ENCODE results near the gene UBAC1.
A peak's percentile ranks its signal among the peaks of the same experiment; 100 is the strongest.

UBAC1 gene

DNA sequence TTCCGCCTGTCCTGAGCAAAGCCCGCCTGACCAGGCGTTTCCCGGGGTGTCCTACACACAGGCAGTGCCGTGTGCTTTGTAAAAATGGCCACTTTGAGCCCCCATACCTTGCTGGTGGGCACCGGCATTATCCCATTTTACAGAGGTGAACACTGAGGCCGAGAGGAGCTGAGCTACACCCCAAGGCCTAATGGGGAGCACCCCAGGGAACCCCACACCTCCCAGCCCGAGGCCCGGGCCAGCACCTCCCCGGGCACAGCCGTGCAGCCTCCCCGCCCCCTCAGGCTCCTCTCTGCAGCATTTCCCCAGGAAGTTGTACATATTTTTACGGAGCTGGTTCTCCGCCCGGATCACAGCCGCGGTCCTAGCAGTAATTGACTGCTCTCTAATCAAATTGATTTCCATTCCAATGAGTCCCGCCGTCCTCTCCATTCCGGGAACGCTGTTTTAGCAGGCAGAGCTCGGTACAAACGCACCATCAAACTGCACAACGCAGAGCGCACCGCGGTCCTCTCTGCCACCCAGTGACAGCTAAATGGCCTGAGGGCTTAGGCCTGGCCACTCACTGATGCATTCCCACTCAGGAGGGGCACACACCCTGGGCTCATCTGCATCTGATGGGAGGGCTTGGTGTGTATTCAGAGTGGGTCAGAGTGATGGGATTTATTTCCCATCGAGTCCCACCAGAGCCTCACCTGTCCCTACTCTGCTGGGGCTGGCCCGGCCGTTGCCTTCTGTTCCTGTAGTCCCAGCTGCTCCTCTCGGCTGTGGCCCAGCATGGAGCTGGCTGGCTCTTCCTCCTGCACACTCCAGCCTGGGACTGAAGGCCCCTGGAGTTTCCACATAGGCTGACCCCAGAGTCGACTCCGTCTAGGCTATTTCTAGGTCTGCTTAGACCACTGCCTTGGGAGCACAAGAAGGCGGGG, 36.2 kb upstream of the UBAC1 start:
- TF ChIP-seq CTCF (IDR thresholded peaks at IDR 0.05; ENCODE audit: insufficient read depth, low read length) (no peak), REST (IDR thresholded peaks at IDR 0.05; ENCODE audit: insufficient replicate concordance, low read depth) (no peak), GABPA (IDR thresholded peaks at IDR 0.05; ENCODE audit: low read depth) (no peak), POLR2AphosphoS5 (IDR thresholded peaks at IDR 0.05; ENCODE audit: low read depth) (no peak), SPI1 (IDR thresholded peaks at IDR 0.05; ENCODE audit: borderline replicate concordance, low read depth) (no peak)
- no peak for DNase-seq (ENCODE audit: low read depth in 1 of 2, low spot score in 1 of 2)
- H3K27ac ChIP-seq (replicated peaks), result no peak overlapping the region

GRCh38 chr9:135995816-135996215, 34.6 kb upstream of the UBAC1 start:
- TF ChIP-seq SPI1 (IDR thresholded peaks at IDR 0.05; ENCODE audit: borderline replicate concordance, low read depth) (no peak), CTCF (IDR thresholded peaks at IDR 0.05; ENCODE audit: insufficient read depth, low read length) (no peak), REST (IDR thresholded peaks at IDR 0.05; ENCODE audit: insufficient replicate concordance, low read depth) (no peak), GABPA (IDR thresholded peaks at IDR 0.05; ENCODE audit: low read depth) (no peak), POLR2AphosphoS5 (IDR thresholded peaks at IDR 0.05; ENCODE audit: low read depth) (no peak)
- Histone ChIP-seq H3K27me3 (ENCODE audit: insufficient read depth, poor library complexity, severe bottlenecking) (no peaks in the 10 kb centered on the region), H3K4me3 (replicated peaks; ENCODE audit: insufficient read depth, low read length) (no peak overlapping the region), H3K27ac (replicated peaks) (no peak overlapping the region)
- no peak for DNase-seq (ENCODE audit: low read depth in 1 of 2, low spot score in 1 of 2)

More for the DNA sequence above, 36.2 kb upstream of the UBAC1 start:
- H3K4me3 ChIP-seq (replicated peaks; ENCODE audit: insufficient read depth, low read length), result no peak overlapping the region
- H3K27me3 ChIP-seq (ENCODE audit: insufficient read depth, poor library complexity, severe bottlenecking), result no peaks in the 10 kb centered on the region

DNA sequence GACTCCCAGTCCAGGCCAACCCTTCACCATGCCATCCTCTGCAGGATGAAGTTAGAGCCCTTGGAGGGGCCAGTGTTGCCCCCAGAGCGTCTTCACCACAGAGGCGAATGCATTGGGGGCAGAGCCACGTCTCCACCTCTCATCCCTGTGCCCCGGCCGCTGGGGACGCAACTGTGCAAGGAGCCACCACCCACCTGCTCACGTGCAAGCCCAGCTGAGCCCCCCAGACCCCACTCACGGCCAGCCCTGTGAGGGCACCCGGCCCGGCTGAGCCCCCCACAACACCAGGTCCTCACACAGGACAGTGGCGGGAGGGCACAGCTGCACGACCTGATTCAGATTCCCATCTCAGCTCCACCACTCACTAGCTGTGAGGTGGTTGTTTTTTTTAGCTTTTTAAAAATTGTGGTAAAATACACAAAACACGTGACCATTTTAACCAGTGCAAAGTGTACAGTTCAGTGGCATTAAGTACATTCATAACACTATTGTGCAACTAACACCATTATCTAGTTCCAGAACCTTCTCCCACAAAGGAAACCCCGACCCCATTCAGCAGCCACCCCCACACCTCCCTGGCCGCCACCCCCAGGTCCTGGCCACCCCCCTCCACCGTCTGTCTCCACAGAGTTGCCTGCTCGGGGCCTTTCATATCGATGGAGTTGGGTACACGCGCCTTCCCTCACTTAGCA, 33.5 kb upstream of the UBAC1 start:
- Histone ChIP-seq H3K4me3 (replicated peaks; ENCODE audit: insufficient read depth, low read length) (no peak overlapping the region), H3K27ac (replicated peaks) (no peak overlapping the region), H3K27me3 (ENCODE audit: insufficient read depth, poor library complexity, severe bottlenecking) (no peaks in the 10 kb centered on the region)
- TF ChIP-seq GABPA (IDR thresholded peaks at IDR 0.05; ENCODE audit: low read depth), result no peak
- TF ChIP-seq SPI1 (IDR thresholded peaks at IDR 0.05; ENCODE audit: borderline replicate concordance, low read depth), result no peak
- TF ChIP-seq POLR2AphosphoS5 (IDR thresholded peaks at IDR 0.05; ENCODE audit: low read depth), result no peak
- TF ChIP-seq CTCF (IDR thresholded peaks at IDR 0.05; ENCODE audit: insufficient read depth, low read length), result no peak
- peak; percentile 60 to 61 for DNase-seq (ENCODE audit: low read depth in 1 of 2, low spot score in 1 of 2)

Data from HL-60 (cell line).